Activated CD8-positive, alpha-beta memory T cell treated with anti-CD3 and anti-CD28 coated beads for 24 hours (primary cell): Measurements from ENCODE around the gene CPEB3.
A peak's percentile ranks its signal among the peaks of the same experiment; 100 is the strongest.
"Not testable (repeated sequence)": the region's sequence is repeated elsewhere in the genome, so short reads cannot be mapped to it uniquely, and the experiment has no call there.

Source experiments
- DNase-seq: peaks from one replicate; pipeline ENCODE4 v3.0.0-alpha.2; 2020

CPEB3 gene

GRCh38 chr10:92290837-92291615 is at the start of gene CPEB3, which contains the start of gene MARCHF5:
Gene CPEB3 (minus strand): TSS chr10:92291078. CDS start chr10:92240350, 50,728 bp downstream.
Gene MARCHF5 (plus strand): TSS chr10:92291167. CDS start chr10:92291495, 328 bp downstream.
- DNase-seq = peak; percentile 94

- DNase-seq = not testable (repeated sequence)
Observed at GRCh38 chr10:92329927-92330326, 39.0 kb upstream of the CPEB3 start.

- no peak for DNase-seq
Observed at GRCh38 chr10:92328993-92329392, 38.1 kb upstream of the CPEB3 start.

GRCh38 chr10:92327445-92328433 is 36.9 kb upstream of the CPEB3 start:
- no peak for DNase-seq

- DNase-seq = no peak
Observed at GRCh38 chr10:92323079-92323478, 32.2 kb upstream of the CPEB3 start.

- no peak for DNase-seq
Observed at GRCh38 chr10:92316610-92317009, 25.7 kb upstream of the CPEB3 start.

GRCh38 chr10:92313750-92314149 is 22.9 kb upstream of the CPEB3 start:
- DNase-seq = no peak

GRCh38 chr10:92309272-92309671 is 18.4 kb upstream of the CPEB3 start:
- DNase-seq = no peak

GRCh38 chr10:92305133-92306072 is 14.5 kb upstream of the CPEB3 start:
- DNase-seq = no peak

- DNase-seq = no peak
Observed at GRCh38 chr10:92304061-92304460, 13.2 kb upstream of the CPEB3 start.

- no peak for DNase-seq
Observed at GRCh38 chr10:92303096-92303495, 12.2 kb upstream of the CPEB3 start.

GRCh38 chr10:92298487-92298886 is 7.6 kb upstream of the CPEB3 start:
- no peak for DNase-seq

GRCh38 chr10:92291921-92292845 is 1.3 kb upstream of the CPEB3 start:
- DNase-seq = peak; percentile 61

- no peak for DNase-seq
Observed at GRCh38 chr10:92291616-92291865, 663 bp upstream of the CPEB3 start.

GRCh38 chr10:92290076-92290836 is 622 bp downstream of the CPEB3 start:
- no peak for DNase-seq

- no peak for DNase-seq
Observed at GRCh38 chr10:92284112-92284704, 6.7 kb downstream of the CPEB3 start.

- no peak for DNase-seq
Observed at GRCh38 chr10:92278996-92279696, 11.7 kb downstream of the CPEB3 start.

- DNase-seq = no peak
Observed at GRCh38 chr10:92274071-92274470, 16.8 kb downstream of the CPEB3 start.

GRCh38 chr10:92268748-92269147 is 22.1 kb downstream of the CPEB3 start:
- DNase-seq = no peak

- no peak for DNase-seq
Observed at GRCh38 chr10:92267343-92267742, 23.5 kb downstream of the CPEB3 start.
